ENCODE data around the gene CMTM6.

Gene CMTM6

GRCh38 chr3:32432711-32433530 is 69.7 kb downstream of the CMTM6 start:
- no peak overlapping the region for H3K4me3 ChIP-seq (ENCODE audit: low read depth, low read length)
- H2AFZ ChIP-seq (ENCODE audit: low read length, unreplicated experiment) = no peak overlapping the region
- no peaks in the 10 kb centered on the region for H3K36me3 ChIP-seq (ENCODE audit: insufficient read depth, low read length)
- H3K4me1 ChIP-seq (ENCODE audit: control insufficient read depth, insufficient read depth, low read length, unreplicated experiment) = peaks cover 14% of the 10 kb centered on the region
- no peaks in the 10 kb centered on the region for H3K27me3 ChIP-seq (ENCODE audit: insufficient read depth, low read length)
- peaks cover 18% of the 10 kb centered on the region for H3K79me2 ChIP-seq (ENCODE audit: control insufficient read depth, insufficient read depth, low read length, unreplicated experiment)
- H3K27ac ChIP-seq (ENCODE audit: low read depth, low read length) = no peak overlapping the region

GRCh38 chr3:32432045-32432710 is 70.5 kb downstream of the CMTM6 start:
- no peaks in the 10 kb centered on the region for H3K27me3 ChIP-seq (ENCODE audit: insufficient read depth, low read length)
- peaks cover 18% of the 10 kb centered on the region for H3K79me2 ChIP-seq (ENCODE audit: control insufficient read depth, insufficient read depth, low read length, unreplicated experiment)
- no peaks in the 10 kb centered on the region for H3K36me3 ChIP-seq (ENCODE audit: insufficient read depth, low read length)
- H3K27ac ChIP-seq (ENCODE audit: low read depth, low read length) = no peak overlapping the region
- H3K4me1 ChIP-seq (ENCODE audit: control insufficient read depth, insufficient read depth, low read length, unreplicated experiment) = peaks cover 14% of the 10 kb centered on the region
- H2AFZ ChIP-seq (ENCODE audit: low read length, unreplicated experiment) = no peak overlapping the region
- H3K4me3 ChIP-seq (ENCODE audit: low read depth, low read length) = no peak overlapping the region

GRCh38 chr3:32431481-32431880 is 71.2 kb downstream of the CMTM6 start:
- H3K36me3 ChIP-seq (ENCODE audit: insufficient read depth, low read length) = no peaks in the 10 kb centered on the region
- no peak overlapping the region for H3K27ac ChIP-seq (ENCODE audit: low read depth, low read length)
- no peaks in the 10 kb centered on the region for H3K27me3 ChIP-seq (ENCODE audit: insufficient read depth, low read length)
- no peak overlapping the region for H3K4me3 ChIP-seq (ENCODE audit: low read depth, low read length)
- H2AFZ ChIP-seq (ENCODE audit: low read length, unreplicated experiment) = no peak overlapping the region
- H3K4me1 ChIP-seq (ENCODE audit: control insufficient read depth, insufficient read depth, low read length, unreplicated experiment) = peaks cover 14% of the 10 kb centered on the region
- H3K79me2 ChIP-seq (ENCODE audit: control insufficient read depth, insufficient read depth, low read length, unreplicated experiment) = peaks cover 18% of the 10 kb centered on the region
